Lower leg skin (tissue), 3 donors: Measurements from ENCODE around the gene TLR2.

Experiments used
- CTCF ChIP-seq, 3 donors: fragments of 450-650 bp; IDR thresholded peaks; one replicate each; pipeline ENCODE4 v1.5.1; 2016; ENCODE audit warnings: antibody characterized with exemption in 3 of 3, mild to moderate bottlenecking in 3 of 3, moderate library complexity in 2 of 3
- POLR2A ChIP-seq, 2 donors: fragments of 450-650 bp; IDR thresholded peaks; one replicate each; pipeline ENCODE4 v1.6.1; 2016 to 2017; ENCODE audit warnings: antibody characterized with exemption in 2 of 2, mild to moderate bottlenecking in 1 of 2, moderate library complexity in 1 of 2

- TF ChIP-seq CTCF (IDR thresholded peaks at IDR 0.05), result no peak
- no peak for TF ChIP-seq POLR2A (IDR thresholded peaks at IDR 0.05)
These were observed 44.6 kb downstream of the TLR2 start for GRCh38 chr4:153728660-153729059.
